Right lobe of liver (tissue), 6 donors: ENCODE results near the gene SMIM9. TPM values are rescaled to one million over a fixed set of nuclear protein-coding genes. Genes with fewer than 3 reads are reported as not detected.

Source experiments
- ATAC-seq, 4 donors: fragments of 200-7000 bp; cut with Tn5 transposase; one replicate each; pipeline ENCODE4 v1.9.1; 2020; ENCODE audit warnings: mild to moderate bottlenecking in 4 of 4, moderate library complexity in 4 of 4
- DNase-seq, 3 donors: peaks; one replicate each; pipeline ENCODE4 v3.0.0-alpha.2; 2020
- H3K27ac ChIP-seq, 3 donors: fragments of 200-600 bp; one replicate each; pipeline ENCODE4 v1.8.0; 2022
- H3K27me3 ChIP-seq, 2 donors: fragments of 200-600 bp; one replicate each; pipeline ENCODE4 v1.8.0; 2022
- H3K36me3 ChIP-seq, 4 donors: fragments of 200-600 bp; sonication (generic) in 1 of 4; one replicate each; pipeline versions ENCODE4 v1.5.1 to v1.8.0; 2017 to 2022; ENCODE audit warnings: control low read depth in 1 of 4
- H3K4me1 ChIP-seq, 4 donors: fragments of 200-600 bp; sonication (generic) in 1 of 4; one replicate each; pipeline versions ENCODE4 v1.5.1 to v1.8.0; 2017 to 2022; ENCODE audit warnings: control low read depth in 1 of 4
- H3K4me3 ChIP-seq, 3 donors: fragments of 200-600 bp; one replicate each; pipeline ENCODE4 v1.8.0; 2022
- H3K9me3 ChIP-seq, 4 donors: fragments of 200-600 bp; sonication (generic) in 1 of 4; one replicate each; pipeline versions ENCODE4 v1.5.1 to v1.8.0; 2017 to 2022; ENCODE audit warnings: control low read depth in 1 of 4
- POLR2A ChIP-seq: fragments of 450-650 bp; IDR thresholded peaks from one replicate; pipeline ENCODE4 v1.6.1; 2017; ENCODE audit warnings: antibody characterized with exemption, mild to moderate bottlenecking
- WGBS: methylation state at CpG from one replicate; pipeline ENCODE4 v1.1.6; 2018; ENCODE audit warnings: low coverage, low lambda C conversion rate; ENCODE audit not compliant: insufficient coverage; ENCODE audit errors: missing lambda C conversion rate; 5-methylcytosine and 5-hydroxymethylcytosine counted together
- intact Hi-C, 2 donors: fragments of 100-400 bp; cut with DNase I; formaldehyde crosslinking; loops; one replicate each; pipeline versions ENCODE4 v1.11.2 to v1.14.1; 2022
- total RNA-seq, 6 experiments: library from RNA; depleted of rRNA in 2 of 6; stranded (reverse); fragments of >200 nt in 2 of 6; fragmentation: NEBNext Ultra II Directional in 3 of 6; extraction: Animal tissue kit (Norgen Biotek cat#: 25700) in 3 of 6; gene quantifications; one replicate each; pipeline versions ENCODE4 v1.1.0 to v1.2.4, GENCODE V29; 2016 to 2023
- TF ChIP-seq, protein P1 (sequence below), 4 donors: fragments of 200-600 bp in 3 of 4; fragments of 450-650 bp in 1 of 4; IDR thresholded peaks; one replicate each; pipeline versions ENCODE4 v1.5.1 to v1.8.0; 2016 to 2022; ENCODE audit warnings: antibody characterized with exemption in 4 of 4, mild to moderate bottlenecking in 2 of 4
- donor health status: DM: no; HTN: yes; CAD: no.
- donor health status: DM: no; HTN: no; CAD: no.
- donor health status: DM: no; HTN: no; CAD: no.
- donor health status: DM: no; HTN: yes; CAD: no.
- donor health status: DM: no; HTN: yes; CAD: no.

The SMIM9 gene
- total RNA-seq, 6 experiments from 2014 or later = not detected

DNA sequence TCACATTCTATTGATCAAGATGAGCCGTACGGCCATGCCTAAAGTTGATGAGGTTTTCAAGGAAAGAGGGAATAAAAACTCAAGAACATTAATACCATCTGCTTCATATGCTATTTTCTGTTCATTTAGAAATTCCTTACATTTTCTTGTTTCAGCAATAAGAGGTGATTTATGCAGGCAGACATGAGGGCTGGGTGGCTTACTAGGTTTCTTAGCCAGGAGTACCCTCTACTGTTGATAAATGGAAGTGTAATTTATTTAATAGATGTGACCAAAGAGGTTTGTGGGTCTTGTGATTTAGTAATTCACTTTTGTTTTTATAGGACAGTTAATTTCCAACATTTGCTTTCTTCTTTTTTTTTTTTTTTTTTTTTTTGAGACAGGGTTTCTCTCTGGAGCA is 6.4 kb upstream of the SMIM9 start:
- intact Hi-C loops = no loop called here
- DNase-seq (no peak), ATAC-seq (peak; percentile 68 to 84 (median 78))
- H3K27me3 ChIP-seq = no peaks in the 10 kb centered on the region
- 75% methylated on average over 2 of the region's 2 CpGs for WGBS
- H3K4me1 ChIP-seq = no peaks in the 10 kb centered on the region
- no peaks in the 10 kb centered on the region for H3K9me3 ChIP-seq
- no peak for TF ChIP-seq POLR2A
- TF ChIP-seq, protein P1, sequence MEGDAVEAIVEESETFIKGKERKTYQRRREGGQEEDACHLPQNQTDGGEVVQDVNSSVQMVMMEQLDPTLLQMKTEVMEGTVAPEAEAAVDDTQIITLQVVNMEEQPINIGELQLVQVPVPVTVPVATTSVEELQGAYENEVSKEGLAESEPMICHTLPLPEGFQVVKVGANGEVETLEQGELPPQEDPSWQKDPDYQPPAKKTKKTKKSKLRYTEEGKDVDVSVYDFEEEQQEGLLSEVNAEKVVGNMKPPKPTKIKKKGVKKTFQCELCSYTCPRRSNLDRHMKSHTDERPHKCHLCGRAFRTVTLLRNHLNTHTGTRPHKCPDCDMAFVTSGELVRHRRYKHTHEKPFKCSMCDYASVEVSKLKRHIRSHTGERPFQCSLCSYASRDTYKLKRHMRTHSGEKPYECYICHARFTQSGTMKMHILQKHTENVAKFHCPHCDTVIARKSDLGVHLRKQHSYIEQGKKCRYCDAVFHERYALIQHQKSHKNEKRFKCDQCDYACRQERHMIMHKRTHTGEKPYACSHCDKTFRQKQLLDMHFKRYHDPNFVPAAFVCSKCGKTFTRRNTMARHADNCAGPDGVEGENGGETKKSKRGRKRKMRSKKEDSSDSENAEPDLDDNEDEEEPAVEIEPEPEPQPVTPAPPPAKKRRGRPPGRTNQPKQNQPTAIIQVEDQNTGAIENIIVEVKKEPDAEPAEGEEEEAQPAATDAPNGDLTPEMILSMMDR (IDR thresholded peaks at IDR 0.05) = peak; percentile 45 to 58 (median 50)
- H3K27ac ChIP-seq = no peak overlapping the region
- no peak overlapping the region for H3K4me3 ChIP-seq
- H3K36me3 ChIP-seq = no peaks in the 10 kb centered on the region

DNA sequence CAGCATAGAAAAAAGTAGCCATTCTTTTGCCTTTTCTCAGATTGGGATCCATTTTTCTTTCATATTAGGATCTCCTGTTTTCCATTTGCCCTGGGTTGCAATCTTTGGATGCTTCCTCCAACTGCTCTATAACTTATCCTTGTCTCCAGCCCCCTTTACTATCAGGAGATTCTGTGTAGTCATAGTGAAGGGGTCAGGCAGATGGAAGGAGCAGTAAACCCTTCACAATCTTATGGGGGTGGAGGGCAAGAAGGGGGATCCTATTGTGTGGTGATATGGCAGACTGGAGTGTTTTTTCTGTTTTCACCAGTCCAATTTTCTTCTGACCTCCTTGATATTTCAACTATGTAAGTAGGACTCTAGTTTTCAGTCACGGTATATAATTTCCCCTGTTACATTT is 1.7 kb upstream of the SMIM9 start:
- WGBS = 21% methylated on average over 1 of the region's 1 CpG
- H3K4me3 ChIP-seq = no peak overlapping the region
- DNase-seq (no peak), ATAC-seq (no peak)
- intact Hi-C loops = no loop called here
- H3K36me3 ChIP-seq = no peaks in the 10 kb centered on the region
- H3K4me1 ChIP-seq = no peaks in the 10 kb centered on the region
- H3K27me3 ChIP-seq = peaks cover 0 to 8% of the 10 kb centered on the region in 2 donors
- no peaks in the 10 kb centered on the region for H3K9me3 ChIP-seq
- no peak overlapping the region for H3K27ac ChIP-seq
- TF ChIP-seq, protein P1 (IDR thresholded peaks at IDR 0.05) = no peak
- no peak for TF ChIP-seq POLR2A

DNA sequence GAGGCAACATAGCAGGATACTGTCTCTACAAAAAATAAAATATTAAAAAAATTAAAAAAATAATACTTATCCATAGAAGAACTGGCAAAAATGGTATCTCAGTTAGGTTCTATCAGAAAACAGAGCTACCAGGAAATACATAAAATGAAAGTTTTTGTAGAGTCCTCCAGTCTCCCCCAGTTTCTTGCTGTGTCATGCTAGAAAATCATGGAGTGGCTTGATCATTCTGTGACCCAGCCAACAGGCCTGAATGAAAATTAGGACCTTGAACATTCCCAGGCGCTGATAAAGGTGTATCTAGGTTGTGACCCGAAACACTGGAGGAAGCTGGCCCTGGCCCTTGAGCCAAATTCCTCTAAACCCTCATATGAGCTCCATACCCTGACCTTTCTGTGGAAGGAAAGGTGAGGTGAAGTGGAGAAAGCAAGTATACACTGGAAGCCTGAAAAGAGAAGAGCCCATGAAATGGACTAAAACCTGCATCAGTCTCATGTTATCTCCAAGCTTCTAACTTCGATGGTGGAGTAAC is 652 bp downstream of the SMIM9 start:
- intact Hi-C loops = no loop called here
- no peaks in the 10 kb centered on the region for H3K36me3 ChIP-seq
- peaks cover 0 to 8% of the 10 kb centered on the region in 2 donors for H3K27me3 ChIP-seq
- H3K4me3 ChIP-seq = no peak overlapping the region
- no peaks in the 10 kb centered on the region for H3K9me3 ChIP-seq
- no peak for TF ChIP-seq POLR2A
- TF ChIP-seq, protein P1 (IDR thresholded peaks at IDR 0.05) = no peak
- H3K4me1 ChIP-seq = no peaks in the 10 kb centered on the region
- H3K27ac ChIP-seq = no peak overlapping the region
- WGBS = 56% methylated on average over 3 of the region's 3 CpGs
- no peak for ATAC-seq
- no peak for DNase-seq

DNA sequence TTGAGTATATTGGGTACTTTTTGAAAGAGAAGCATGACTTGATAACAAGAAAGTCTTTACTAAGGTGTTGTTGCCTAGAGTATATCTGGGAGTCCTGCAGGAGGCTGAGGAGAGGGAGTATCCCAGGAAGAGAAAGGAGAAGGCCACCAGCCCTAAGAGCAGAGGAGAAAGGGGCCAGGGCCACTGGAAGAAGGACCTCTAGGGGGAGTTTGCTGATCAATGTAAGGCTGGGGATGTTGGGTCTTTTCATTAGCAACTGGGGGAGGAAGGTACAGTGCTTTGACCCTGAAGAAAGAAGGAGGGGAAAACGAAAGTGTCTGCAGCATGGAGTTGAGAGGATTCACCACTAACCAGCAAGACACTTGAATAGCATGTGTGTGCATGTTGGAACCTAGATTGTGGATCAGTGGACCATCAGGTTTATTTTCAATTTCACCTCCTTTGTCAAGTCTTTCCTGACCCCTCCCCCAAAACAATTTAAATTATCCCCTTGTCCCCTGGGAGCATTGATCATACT is 4.5 kb downstream of the SMIM9 start:
- 0% methylated on average over 1 of the region's 1 CpG for WGBS
- H3K27ac ChIP-seq = no peak overlapping the region
- H3K4me3 ChIP-seq = no peak overlapping the region
- H3K27me3 ChIP-seq = peaks cover 0 to 8% of the 10 kb centered on the region in 2 donors
- TF ChIP-seq, protein P1 (IDR thresholded peaks at IDR 0.05) = no peak
- no peak for TF ChIP-seq POLR2A
- no peak for ATAC-seq
- intact Hi-C loops = no loop called here
- no peaks in the 10 kb centered on the region for H3K4me1 ChIP-seq
- H3K36me3 ChIP-seq = no peaks in the 10 kb centered on the region
- no peak for DNase-seq
- H3K9me3 ChIP-seq = no peaks in the 10 kb centered on the region

DNA sequence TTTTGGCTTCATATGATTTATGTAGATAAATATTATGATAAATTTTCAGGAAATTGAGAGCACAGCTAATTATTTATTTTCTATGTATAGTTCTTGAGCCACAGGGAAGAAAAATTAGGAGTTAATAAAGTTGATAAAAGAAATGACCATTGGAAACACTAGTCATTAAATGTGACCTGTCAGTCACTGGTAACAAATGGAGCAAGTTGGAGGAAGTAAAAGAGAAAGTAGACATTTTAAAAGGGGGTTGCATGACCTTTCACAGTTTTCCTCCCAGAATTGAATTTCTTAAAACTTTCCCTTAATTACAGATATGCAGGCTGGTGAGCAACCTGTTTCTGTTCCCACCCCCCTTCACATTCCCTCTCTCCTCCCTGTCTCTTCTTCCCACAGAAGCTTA is 5.3 kb downstream of the SMIM9 start:
- no peaks in the 10 kb centered on the region for H3K36me3 ChIP-seq
- no peak overlapping the region for H3K4me3 ChIP-seq
- no peaks in the 10 kb centered on the region for H3K4me1 ChIP-seq
- DNase-seq (no peak), ATAC-seq (no peak)
- intact Hi-C loops = no loop called here
- no peaks in the 10 kb centered on the region for H3K9me3 ChIP-seq
- no peak for TF ChIP-seq POLR2A
- TF ChIP-seq, protein P1 (IDR thresholded peaks at IDR 0.05) = no peak
- H3K27me3 ChIP-seq = peaks cover 0 to 8% of the 10 kb centered on the region in 2 donors
- H3K27ac ChIP-seq = no peak overlapping the region
